ENCODE results near the gene TBC1D22A.

The TBC1D22A gene

DNA sequence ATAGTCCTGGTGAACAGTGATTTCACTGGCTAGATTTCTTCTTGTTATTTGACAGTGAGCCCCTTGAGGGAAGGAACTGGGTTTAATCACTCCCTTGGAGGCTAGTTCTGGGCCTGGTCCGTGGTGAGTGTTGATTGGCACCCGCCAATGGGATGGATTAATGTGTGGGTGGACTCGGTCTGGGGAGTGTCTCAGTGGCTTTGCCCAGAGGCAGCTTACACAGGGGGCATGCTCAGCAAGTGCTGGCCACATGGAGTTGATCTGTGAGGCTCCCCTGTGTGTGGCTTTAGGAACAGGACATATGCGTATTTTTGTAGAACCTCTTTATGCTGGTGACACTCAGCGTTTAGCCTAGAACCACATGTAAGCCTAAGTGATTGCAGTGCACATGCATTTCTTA, 106.9 kb downstream of the TBC1D22A start:
- CTCF ChIA-PET = no interaction called here
- TF ChIP-seq, protein P1, sequence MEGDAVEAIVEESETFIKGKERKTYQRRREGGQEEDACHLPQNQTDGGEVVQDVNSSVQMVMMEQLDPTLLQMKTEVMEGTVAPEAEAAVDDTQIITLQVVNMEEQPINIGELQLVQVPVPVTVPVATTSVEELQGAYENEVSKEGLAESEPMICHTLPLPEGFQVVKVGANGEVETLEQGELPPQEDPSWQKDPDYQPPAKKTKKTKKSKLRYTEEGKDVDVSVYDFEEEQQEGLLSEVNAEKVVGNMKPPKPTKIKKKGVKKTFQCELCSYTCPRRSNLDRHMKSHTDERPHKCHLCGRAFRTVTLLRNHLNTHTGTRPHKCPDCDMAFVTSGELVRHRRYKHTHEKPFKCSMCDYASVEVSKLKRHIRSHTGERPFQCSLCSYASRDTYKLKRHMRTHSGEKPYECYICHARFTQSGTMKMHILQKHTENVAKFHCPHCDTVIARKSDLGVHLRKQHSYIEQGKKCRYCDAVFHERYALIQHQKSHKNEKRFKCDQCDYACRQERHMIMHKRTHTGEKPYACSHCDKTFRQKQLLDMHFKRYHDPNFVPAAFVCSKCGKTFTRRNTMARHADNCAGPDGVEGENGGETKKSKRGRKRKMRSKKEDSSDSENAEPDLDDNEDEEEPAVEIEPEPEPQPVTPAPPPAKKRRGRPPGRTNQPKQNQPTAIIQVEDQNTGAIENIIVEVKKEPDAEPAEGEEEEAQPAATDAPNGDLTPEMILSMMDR (IDR thresholded peaks at IDR 0.05; ENCODE audit: control extremely low read depth, extremely low read depth, low read depth, missing control alignments) = no peak
- no peak for DNase-seq (ENCODE audit: extremely low spot score)
- POLR2A ChIA-PET = no interaction called here

GRCh38 chr22:46869831-46870441, 107.5 kb downstream of the TBC1D22A start:
- TF ChIP-seq, protein P1 (IDR thresholded peaks at IDR 0.05; ENCODE audit: control extremely low read depth, extremely low read depth, low read depth, missing control alignments) = no peak
- POLR2A ChIA-PET = no interaction called here
- CTCF ChIA-PET = no interaction called here
- no peak for DNase-seq (ENCODE audit: extremely low spot score)

DNA sequence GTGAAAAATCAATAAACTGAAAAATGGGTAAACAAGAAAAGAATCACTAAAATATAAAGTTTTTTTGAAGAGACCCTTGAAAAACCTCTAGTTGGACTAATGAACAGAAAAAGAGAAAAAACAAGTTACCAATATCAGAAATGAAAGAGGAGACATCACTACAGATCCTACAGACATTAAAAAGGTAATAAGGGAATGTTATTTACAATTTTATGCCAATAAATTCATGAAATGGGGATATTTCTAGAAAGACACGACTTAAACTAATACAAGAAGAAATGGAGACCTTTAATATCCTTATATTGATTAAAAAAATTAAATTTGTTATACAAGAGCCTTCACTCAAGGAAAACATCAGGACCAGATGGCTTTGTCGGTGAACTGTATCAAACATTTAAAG, 109.4 kb downstream of the TBC1D22A start:
- TF ChIP-seq, protein P1 (IDR thresholded peaks at IDR 0.05; ENCODE audit: control extremely low read depth, extremely low read depth, low read depth, missing control alignments) = no peak
- no peak for DNase-seq (ENCODE audit: extremely low spot score)
- ChIA-PET CTCF (interaction anchor here (1.2 kb wide), 1 partner anchor 113 kb away, joined by 3 read pairs; no protein-coding TSS in a partner anchor), POLR2A (no interaction called here)

- POLR2A ChIA-PET = no interaction called here
- CTCF ChIA-PET = no interaction called here
- no peak for DNase-seq (ENCODE audit: extremely low spot score)
- TF ChIP-seq, protein P1 (IDR thresholded peaks at IDR 0.05; ENCODE audit: control extremely low read depth, extremely low read depth, low read depth, missing control alignments) = no peak
Measured at GRCh38 chr22:46875089-46875488, 112.6 kb downstream of the TBC1D22A start.

DNA sequence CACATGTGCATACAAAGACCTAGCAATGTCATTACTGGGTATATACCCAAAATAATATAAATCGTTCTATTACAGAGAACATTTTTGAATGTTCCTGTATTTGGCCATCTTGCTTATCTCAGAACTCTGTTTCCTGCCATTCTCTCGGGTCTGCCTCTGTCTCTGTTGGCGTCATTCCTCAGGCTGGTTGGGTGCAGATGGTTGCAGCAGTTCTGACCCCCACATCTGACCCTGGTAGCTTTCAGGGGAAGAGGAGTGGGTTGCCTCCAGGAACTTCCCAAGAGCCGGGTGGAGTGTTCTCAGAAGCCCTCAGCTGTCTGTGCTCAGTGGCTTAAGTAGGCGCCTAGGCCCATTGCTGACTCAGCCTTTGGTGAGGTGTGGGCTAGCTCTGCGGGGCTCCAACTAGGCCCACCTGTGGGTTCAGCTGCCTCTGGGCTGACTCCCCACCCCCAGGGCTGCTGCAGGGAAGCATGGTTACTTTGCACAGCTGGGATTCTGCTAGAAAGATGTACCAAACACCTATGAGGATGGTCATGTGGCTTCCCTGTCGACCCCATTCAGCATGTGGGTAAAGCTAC, 114.0 kb downstream of the TBC1D22A start:
- POLR2A ChIA-PET = no interaction called here
- DNase-seq (ENCODE audit: extremely low spot score) = no peak
- TF ChIP-seq, protein P1 (IDR thresholded peaks at IDR 0.05; ENCODE audit: control extremely low read depth, extremely low read depth, low read depth, missing control alignments) = no peak
- CTCF ChIA-PET = interaction anchor here (1.2 kb wide), 1 partner anchor 9 kb away, joined by 3 read pairs; no protein-coding TSS in a partner anchor

- CTCF ChIA-PET = interaction anchor here (1.1 to 2.2 kb wide), 3 partner anchors 13 to 336 kb away, joined by 3 to 6 read pairs (median 3); no protein-coding TSS in a partner anchor
- TF ChIP-seq, protein P1 (IDR thresholded peaks at IDR 0.05; ENCODE audit: control extremely low read depth, extremely low read depth, low read depth, missing control alignments) = no peak
- POLR2A ChIA-PET = no interaction called here
- DNase-seq (ENCODE audit: extremely low spot score) = no peak
Measured at GRCh38 chr22:46878191-46878948, 115.9 kb downstream of the TBC1D22A start.
